HepG2 (cell line): ENCODE results near the gene WDR62. TPM values are rescaled to one million over a fixed set of nuclear protein-coding genes. Genes with fewer than 3 reads are reported as not detected.
A peak's percentile ranks its signal among the peaks of the same experiment; 100 is the strongest.

Experiments
- ATAC-seq: fragments of 200-7000 bp; cut with Tn5 transposase; 3 replicates; pipeline ENCODE4 v1.9.1; 2020; ENCODE audit warnings: mild to moderate bottlenecking, moderate library complexity
- BruUV-seq: library from RNA; stranded (reverse); fragments of 400-500 nt; replicated peaks from 2 replicates; lab custom pipeline; 2021; lab: Mats Ljungman, UMichigan
- CTCF ChIA-PET: fragments of 300-600 bp; formaldehyde crosslinking; extraction: SDS; loops from one replicate; lab custom pipeline; 2021; ENCODE audit warnings: low total read pairs, inconsistent platforms, low intra/inter-chr PET ratio; lab: Yijun Ruan, JAX
- POLR2A ChIA-PET: fragments of 350-600 bp; sonication (Branson Sonifier 250); formaldehyde crosslinking; loops from one replicate; lab custom pipeline; 2020; ENCODE audit warnings: antibody characterized with exemption, inconsistent platforms; lab: Yijun Ruan, JAX
- DNase-seq: peaks from one replicate; pipeline ENCODE4 v3.0.0-alpha.2; 2015; ENCODE audit warnings: low spot score
- FAIRE-seq: peaks from 3 replicates; lab custom pipeline; 2011; peaks lifted over from hg19 to GRCh38; lab: Jason Lieb, UNC
- H2AFZ ChIP-seq: one replicate; pipeline ENCODE4 v1.6.1; 2011; ENCODE audit warnings: low read length, inconsistent platforms
- H3K27ac ChIP-seq: fragments of 300-600 bp; 3 replicates; pipeline ENCODE4 v1.8.0; 2011; ENCODE audit warnings: mixed run types, mild to moderate bottlenecking, mixed read lengths, low read length, inconsistent platforms; ENCODE audit not compliant: insufficient read depth; ENCODE audit errors: extremely low read length
- H3K27me3 ChIP-seq, 2 experiments: fragments of 200-600 bp in 1 of 2; 2 replicates in 1 of 2; 3 replicates in 1 of 2; pipeline versions ENCODE4 v1.6.0 to v1.8.0; 2011; ENCODE audit warnings: low read length in 2 of 2, mild to moderate bottlenecking in 2 of 2, moderate library complexity in 2 of 2, inconsistent platforms in 1 of 2; ENCODE audit not compliant: insufficient read depth in 2 of 2, control insufficient read depth in 1 of 2
- H3K36me3 ChIP-seq, 2 experiments: fragments of 200-600 bp in 1 of 2; replicated peaks in 1 of 2; 2 replicates in 1 of 2; 3 replicates in 1 of 2; pipeline versions ENCODE4 v1.5.1 to v1.8.0; 2011; ENCODE audit warnings: low read length in 2 of 2, inconsistent platforms in 1 of 2; ENCODE audit not compliant: insufficient read depth in 2 of 2, control insufficient read depth in 1 of 2
- H3K4me1 ChIP-seq: 2 replicates; pipeline ENCODE4 v1.5.1; 2012; ENCODE audit warnings: low read length, inconsistent platforms; ENCODE audit not compliant: insufficient read depth
- H3K4me2 ChIP-seq: 2 replicates; pipeline ENCODE4 v1.6.0; 2011; ENCODE audit warnings: low read depth, low read length, inconsistent platforms
- H3K4me3 ChIP-seq, 3 experiments: fragments of 200-600 bp in 1 of 3; sonication (generic), shearing (Covaris generic) in 1 of 3; replicated peaks in 1 of 3; 2 replicates each; pipeline ENCODE4 v1.5.1; 2011 to 2016; ENCODE audit warnings: low read length in 3 of 3, inconsistent platforms in 2 of 3, low read depth in 2 of 3, mild to moderate bottlenecking in 2 of 3, control low read depth in 1 of 3, mixed read lengths in 1 of 3; ENCODE audit not compliant: insufficient read depth in 1 of 3
- H3K79me2 ChIP-seq: one replicate; pipeline ENCODE4 v1.6.1; 2011; ENCODE audit warnings: low read length, inconsistent platforms; ENCODE audit not compliant: insufficient read depth
- H3K9ac ChIP-seq: 2 replicates; pipeline ENCODE4 v1.6.0; 2011; ENCODE audit warnings: mild to moderate bottlenecking, low read depth, low read length, inconsistent platforms; ENCODE audit not compliant: insufficient read depth
- H3K9me3 ChIP-seq: 2 replicates; pipeline ENCODE4 v1.5.1; 2012; ENCODE audit warnings: mild to moderate bottlenecking, low read length
- H4K20me1 ChIP-seq: 2 replicates; pipeline ENCODE4 v1.6.0; 2011; ENCODE audit warnings: inconsistent platforms, mild to moderate bottlenecking, low read length, moderate library complexity; ENCODE audit not compliant: insufficient read depth
- ERF ChIP-seq: IDR thresholded peaks from 2 replicates; pipeline ENCODE4 v1.6.1; 2018; ENCODE audit warnings: missing biosample characterization, missing genetic modification reagents
- NFYB ChIP-seq: sonication (generic); formaldehyde crosslinking; IDR thresholded peaks from 2 replicates; pipeline ENCODE4 v1.4.0; 2020; ENCODE audit warnings: missing genetic modification reagents
- NFYC ChIP-seq: IDR thresholded peaks from 2 replicates; pipeline ENCODE4 v1.6.1; 2016; ENCODE audit warnings: missing genetic modification reagents, missing compliant biosample characterization
- SP2 ChIP-seq: sonication (generic); formaldehyde crosslinking; IDR thresholded peaks from 2 replicates; pipeline ENCODE4 v1.5.1; 2020; ENCODE audit warnings: mild to moderate bottlenecking, missing genetic modification reagents
- ZHX1 ChIP-seq: sonication (generic); formaldehyde crosslinking; IDR thresholded peaks from 2 replicates; pipeline ENCODE4 v1.8.1; 2022; ENCODE audit warnings: low read depth, mild to moderate bottlenecking, missing genetic modification reagents
- WGBS: methylation state at CpG from one replicate; pipeline ENCODE4 v1.1.6; 2017; ENCODE audit warnings: low lambda C conversion rate; 5-methylcytosine and 5-hydroxymethylcytosine counted together
- in situ Hi-C: cut with HindIII; loops from 2 replicates; pipeline ENCODE4 v1.10.0; 2017; ENCODE audit warnings: low pct_unique_long_range_greater_than_20kb; ENCODE audit not compliant: extremely low pct_ligation_motif_present
- intact Hi-C: fragments of 100-400 bp; cut with micrococcal nuclease; formaldehyde crosslinking; loops from one replicate; pipeline ENCODE4 v1.10.0; 2022; ENCODE audit not compliant: unreplicated experiment
- polyA plus RNA-seq, 8 experiments: library from polyadenylated mRNA; depleted of rRNA in 3 of 8; stranded (reverse) in 7 of 8; unstranded in 1 of 8; fragments of >200 nt; fragmentation: Illumina TruSeq in 4 of 8; extraction: Trizol in 4 of 8; gene quantifications; 2 replicates each; pipeline versions ENCODE4 v1.2.1 to v1.2.3, GENCODE V29; 2011 to 2016; ENCODE audit warnings: low read depth in 4 of 8, missing spikeins in 1 of 8, mixed read lengths in 1 of 8; ENCODE audit not compliant: insufficient read depth in 1 of 8
- total RNA-seq, 5 experiments: library from RNA; depleted of rRNA; stranded (reverse); fragments of >200 nt; fragmentation: Illumina TruSeq; extraction: Trizol; gene quantifications; 2 replicates each; pipeline ENCODE4 v1.2.3, GENCODE V29; 2016; ENCODE audit warnings: low read depth in 1 of 5
- TF ChIP-seq, protein P1 (sequence below): IDR thresholded peaks from 2 replicates; pipeline ENCODE4 v1.6.1; 2016; ENCODE audit warnings: control low read depth

The WDR62 gene
- total and polyA plus RNA-seq, 2 of the 13 experiments (the other 11 are each of a cell fraction or from before 2014, with no cell fraction given) = 5.8 to 12.5 TPM

- POLR2A ChIA-PET = no interaction called here
- intact Hi-C loops = loop anchor here (5.0 to 10.0 kb wide), 2 partner anchors 54 to 1163 kb away; partner anchors contain the start of genes SDHAF1, ZNF383 and ZNF585B
- Histone ChIP-seq H3K4me3 (no peak overlapping the region), H3K79me2 (peaks cover 16% of the 10 kb centered on the region), H3K9me3 (no peaks in the 10 kb centered on the region), H3K36me3 (no peaks in the 10 kb centered on the region; a peak in 2 of 5 replicates), H3K9ac (no peak overlapping the region), H3K27ac (no peak overlapping the region), H3K4me2 (no peak overlapping the region), H3K4me1 (peaks cover 43% of the 10 kb centered on the region), H3K27me3 (no peaks in the 10 kb centered on the region; a peak in 1 of 5 replicates), H4K20me1 (no peaks in the 10 kb centered on the region), H2AFZ (no peak overlapping the region)
- BruUV-seq = no TSS peak
- WGBS = 87% methylated on average over 3 of the region's 4 CpGs
- no peak for DNase-seq
- in situ Hi-C loops = loop anchor here (5.0 kb wide), 1 partner anchor 54 kb away; the partner anchor contains the start of gene SDHAF1
- CTCF ChIA-PET = no interaction called here
- FAIRE-seq = no peak
- no peak for ATAC-seq
- peak; percentile 59 for TF ChIP-seq NFYB (CRISPR knock-in tag)
- TF ChIP-seq, protein P1, sequence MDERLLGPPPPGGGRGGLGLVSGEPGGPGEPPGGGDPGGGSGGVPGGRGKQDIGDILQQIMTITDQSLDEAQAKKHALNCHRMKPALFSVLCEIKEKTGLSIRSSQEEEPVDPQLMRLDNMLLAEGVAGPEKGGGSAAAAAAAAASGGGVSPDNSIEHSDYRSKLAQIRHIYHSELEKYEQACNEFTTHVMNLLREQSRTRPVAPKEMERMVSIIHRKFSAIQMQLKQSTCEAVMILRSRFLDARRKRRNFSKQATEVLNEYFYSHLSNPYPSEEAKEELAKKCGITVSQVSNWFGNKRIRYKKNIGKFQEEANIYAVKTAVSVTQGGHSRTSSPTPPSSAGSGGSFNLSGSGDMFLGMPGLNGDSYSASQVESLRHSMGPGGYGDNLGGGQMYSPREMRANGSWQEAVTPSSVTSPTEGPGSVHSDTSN (CRISPR knock-in tag) = peak; percentile 79
- TF ChIP-seq ZHX1 (CRISPR knock-in tag) = no peak
- TF ChIP-seq SP2 (CRISPR knock-in tag) = peak; percentile 71
- TF ChIP-seq ERF (CRISPR knock-in tag) = 0 out of 2 replicates have a peak, but pooled peaks have one; percentile 4
- TF ChIP-seq NFYC (CRISPR knock-in tag) = peak; percentile 60
Measured at GRCh38 chr19:36051637-36052036, 3.1 kb upstream of the WDR62 start.
